NCI-H82 treated with DMSO at 0.1 percent for 48 hours (cell line): ENCODE results near the gene KIF5A.
A peak's percentile ranks its signal among the peaks of the same experiment; 100 is the strongest.

Experiments
- DNase-seq: peaks from one replicate; lab custom pipeline; 2025; ENCODE audit not compliant: unreplicated experiment; lab: John Stamatoyannopoulos, UW

KIF5A gene

GRCh38 chr12:57604992-57605810 lies 55.4 kb downstream of the KIF5A start:
- DNase-seq = no peak

- DNase-seq = no peak
These were observed 56.0 kb downstream of the KIF5A start for GRCh38 chr12:57605811-57606311.

GRCh38 chr12:57606399-57606798 lies 56.6 kb downstream of the KIF5A start:
- DNase-seq = no peak

GRCh38 chr12:57606821-57607220 lies 57.0 kb downstream of the KIF5A start:
- no peak for DNase-seq

- DNase-seq = peak; percentile 70
These were observed 58.3 kb downstream of the KIF5A start for GRCh38 chr12:57607958-57608663.

GRCh38 chr12:57609101-57609780 lies 59.4 kb downstream of the KIF5A start:
- no peak for DNase-seq

GRCh38 chr12:57609781-57610553 lies 60.1 kb downstream of the KIF5A start:
- DNase-seq = no peak

- DNase-seq = peak; percentile 46
These were observed 60.8 kb downstream of the KIF5A start for GRCh38 chr12:57610554-57611107.

GRCh38 chr12:57611108-57611826 lies 61.4 kb downstream of the KIF5A start, which contains the start of gene ARHGEF25:
TSS of gene ARHGEF25 (plus strand) at chr12:57611435. CDS start at chr12:57611895, 460 bp downstream.
- peak; percentile 79 for DNase-seq

- peak; percentile 86 for DNase-seq
These were observed 62.2 kb downstream of the KIF5A start for GRCh38 chr12:57611827-57612710.

- peak; percentile 52 for DNase-seq
These were observed 63.0 kb downstream of the KIF5A start for GRCh38 chr12:57612711-57613426.

- DNase-seq = no peak
These were observed 63.7 kb downstream of the KIF5A start for GRCh38 chr12:57613427-57614109.

- no peak for DNase-seq
These were observed 64.5 kb downstream of the KIF5A start for GRCh38 chr12:57614178-57614947.

GRCh38 chr12:57614948-57615500 lies 65.2 kb downstream of the KIF5A start:
- no peak for DNase-seq

GRCh38 chr12:57615637-57616036 lies 65.8 kb downstream of the KIF5A start:
- DNase-seq = no peak

- DNase-seq = no peak
These were observed 66.7 kb downstream of the KIF5A start for GRCh38 chr12:57616383-57617101.
